ENCODE data around the gene ATRIP. TPM values are rescaled to one million over a fixed set of nuclear protein-coding genes. Genes with fewer than 3 reads are reported as not detected.

The ATRIP gene
- total and polyA plus RNA-seq, 2 of the 8 experiments (the other 6 are each of a cell fraction or from before 2014, with no cell fraction given) = 18.5 to 20.2 TPM

GRCh38 chr3:48420561-48420960 is 26.0 kb upstream of the ATRIP start:
- Histone ChIP-seq H2BK120ac (replicated peaks; ENCODE audit: low read depth, low read length) (no peak overlapping the region), H2AK5ac (ENCODE audit: low read depth, low read length) (no peak overlapping the region), H2BK15ac (ENCODE audit: low read length) (no peak overlapping the region), H3K79me1 (ENCODE audit: low read depth, low read length) (peaks cover 22% of the 10 kb centered on the region), H2BK12ac (ENCODE audit: low read depth, low read length) (no peak overlapping the region), H3K56ac (replicated peaks; ENCODE audit: insufficient read length, low read depth, low read length) (no peak overlapping the region), H4K20me1 (replicated peaks in 1 of 2; ENCODE audit: control insufficient read depth in 1 of 2, insufficient read depth in 2 of 2, low read length in 2 of 2) (peaks cover 28 to 47% of the 10 kb centered on the region in 2 experiments), H3K14ac (ENCODE audit: insufficient read length) (no peak overlapping the region), H2BK20ac (ENCODE audit: low read length) (no peak overlapping the region), H3K4me3 (ENCODE audit: extremely low read depth in 1 of 4, insufficient read depth in 2 of 4, low read depth in 3 of 4, low read length in 4 of 4) (no peak overlapping the region), H3K27ac (ENCODE audit: low read depth, low read length) (no peak overlapping the region), H3K9ac (replicated peaks in 1 of 4; ENCODE audit: extremely low read depth in 1 of 4, low read depth in 3 of 4, low read length in 3 of 4) (no peak overlapping the region), H3K9me3 (ENCODE audit: insufficient read depth in 2 of 2, low read depth in 1 of 2, low read length in 1 of 2) (no peaks in the 10 kb centered on the region), H3K27me3 (replicated peaks in 1 of 4; ENCODE audit: control insufficient read depth in 3 of 4, extremely low read depth in 1 of 4, insufficient read depth in 3 of 4, low read length in 3 of 4) (no peaks in the 10 kb centered on the region), H3K23ac (ENCODE audit: insufficient read length) (no peak overlapping the region), H4K5ac (ENCODE audit: insufficient read length, low read depth, low read length) (no peak overlapping the region), H3K23me2 (ENCODE audit: low read depth, low read length) (no peaks in the 10 kb centered on the region), H3K79me2 (ENCODE audit: control insufficient read depth in 1 of 2, insufficient read depth in 2 of 2, low read length in 2 of 2) (peaks cover 4 to 37% of the 10 kb centered on the region in 2 experiments), H3K4me1 (replicated peaks in 1 of 4; ENCODE audit: control insufficient read depth in 3 of 4, insufficient read depth in 4 of 4, low read length in 3 of 4) (peaks cover 0 to 13% (median 2%) of the 10 kb centered on the region in 4 experiments; a peak in 4 of 7 replicates), H3K4me2 (ENCODE audit: insufficient read depth in 1 of 2, low read depth in 2 of 2, low read length in 2 of 2) (no peak overlapping the region), H3K36me3 (ENCODE audit: control insufficient read depth in 2 of 4, insufficient read depth in 4 of 4, low read length in 3 of 4) (peaks cover 34 to 52% (median 39%) of the 10 kb centered on the region in 4 experiments; a peak in 7 of 8 replicates), H3K4ac (replicated peaks; ENCODE audit: insufficient read length, low read depth, low read length) (no peak overlapping the region), H4K91ac (replicated peaks; ENCODE audit: insufficient read length, low read length) (no peak overlapping the region), H2AFZ (ENCODE audit: low read length) (no peak overlapping the region), H2BK5ac (ENCODE audit: low read depth, low read length) (no peak overlapping the region), H3K18ac (ENCODE audit: extremely low read depth, low read length) (no peak overlapping the region), H4K8ac (ENCODE audit: extremely low read depth, insufficient read depth, low read length) (no peak overlapping the region)
- WGBS, 2 experiments (ENCODE audit: extremely low coverage in 1 of 2, insufficient coverage in 1 of 2, insufficient read length in 1 of 2, insufficient replicate concordance in 2 of 2, low coverage in 1 of 2, low lambda C conversion rate in 2 of 2, missing lambda C conversion rate in 1 of 2) = 89% methylated on average over 12 of the region's 14 CpGs; no CpG with 5 or more reads in 1 of the 2 experiments
- TF ChIP-seq RXRA (IDR thresholded peaks at IDR 0.05; ENCODE audit: insufficient read depth, low read depth, low read length) (no peak), ATF3 (IDR thresholded peaks at IDR 0.05; ENCODE audit: insufficient read depth, low read depth, low read length) (no peak), BCL11A (IDR thresholded peaks at IDR 0.05; ENCODE audit: low read depth in 2 of 2, low read length in 2 of 2) (no peak), JUND (IDR thresholded peaks at IDR 0.05; ENCODE audit: low read length) (no peak), FOSL1 (IDR thresholded peaks at IDR 0.05; ENCODE audit: insufficient read depth, low read depth, low read length) (no peak)
- FAIRE-seq (no peak), DNase-seq (ENCODE audit: low read depth in 1 of 2, low spot score in 2 of 2) (no peak)
- POLR2A ChIA-PET (ENCODE audit: partially characterized antibody) = interaction anchor here (0.6 to 31.5 kb wide), 7 partner anchors 7 to 153 kb away, joined by 3 to 650 read pairs (median 3); partner anchors contain the start of gene PLXNB1
- CTCF ChIA-PET (ENCODE audit: partially characterized antibody) = interaction anchor here (1.3 to 6.9 kb wide), 4 partner anchors 12 to 18 kb away, joined by 3 to 95 read pairs (median 30); no protein-coding TSS in a partner anchor

Data from H1 (cell line).